Natural killer cell (primary cell): ENCODE data around the gene ETV6. TPM values are rescaled to one million over a fixed set of nuclear protein-coding genes. Genes with fewer than 3 reads are reported as not detected.

Source experiments
- ATAC-seq, 3 donors: fragments of 150-1000 bp in 2 of 3; fragments of 200-7000 bp in 1 of 3; cut with Tn5 transposase; 1 replicate in 1 of 3; 2 replicates in 2 of 3; pipeline ENCODE4 v1.10.0; 2021; ENCODE audit warnings: mild to moderate bottlenecking in 2 of 3, moderate library complexity in 2 of 3
- DNase-seq, 2 donors: peaks; one replicate each; pipeline versions ENCODE4 v3.0.0 to v3.0.0-alpha.2; 2013 to 2021; ENCODE audit warnings: mixed read lengths in 1 of 2
- H3K27ac ChIP-seq: one replicate; pipeline ENCODE4 v1.5.1; 2013; ENCODE audit warnings: mild to moderate bottlenecking, low read length
- H3K27me3 ChIP-seq: one replicate; pipeline ENCODE4 v1.6.1; 2013; ENCODE audit warnings: low read length; ENCODE audit not compliant: control insufficient read depth, insufficient read depth
- H3K36me3 ChIP-seq: one replicate; pipeline ENCODE4 v1.6.1; 2013; ENCODE audit warnings: low read length; ENCODE audit not compliant: control insufficient read depth, insufficient read depth
- H3K4me1 ChIP-seq: one replicate; pipeline ENCODE4 v1.6.1; 2013; ENCODE audit warnings: low read length; ENCODE audit not compliant: control insufficient read depth, insufficient read depth
- H3K4me3 ChIP-seq: one replicate; pipeline ENCODE4 v1.5.1; 2013; ENCODE audit warnings: low read length
- H3K9me3 ChIP-seq: one replicate; pipeline ENCODE4 v1.6.1; 2013; ENCODE audit warnings: low read length; ENCODE audit not compliant: control insufficient read depth, insufficient read depth
- H3K27ac Mint-ChIP-seq, 2 donors: one replicate each; pipeline ENCODE4 v1.8.0; 2022; ENCODE audit warnings: mild to moderate bottlenecking in 2 of 2, mixed read lengths in 2 of 2, moderate library complexity in 1 of 2
- H3K27me3 Mint-ChIP-seq, 2 donors: one replicate each; pipeline ENCODE4 v1.8.0; 2022; ENCODE audit warnings: low read depth in 2 of 2, mixed read lengths in 2 of 2
- H3K36me3 Mint-ChIP-seq: one replicate; pipeline ENCODE4 v1.8.0; 2022; ENCODE audit warnings: mixed read lengths
- H3K4me1 Mint-ChIP-seq, 2 donors: one replicate each; pipeline ENCODE4 v1.8.0; 2022; ENCODE audit warnings: mixed read lengths in 2 of 2
- H3K4me3 Mint-ChIP-seq: one replicate; pipeline ENCODE4 v1.8.0; 2022; ENCODE audit warnings: mild to moderate bottlenecking, moderate library complexity, mixed read lengths
- H3K9me3 Mint-ChIP-seq, 2 donors: one replicate each; pipeline ENCODE4 v1.8.0; 2022; ENCODE audit warnings: mixed read lengths in 2 of 2
- WGBS: methylation state at CpG from one replicate; pipeline ENCODE4 v1.1.7; 2013; ENCODE audit warnings: missing lambda C conversion rate; ENCODE audit not compliant: insufficient coverage; 5-methylcytosine and 5-hydroxymethylcytosine counted together
- intact Hi-C: fragments of 100-400 bp; cut with micrococcal nuclease; formaldehyde crosslinking; loops from one replicate; pipeline ENCODE4 v1.14.2; 2022
- total RNA-seq, 4 donors: library from RNA; stranded (reverse); fragments of 120-200 nt in 1 of 4; gene quantifications; one replicate each; pipeline versions ENCODE4 v1.2.3 to v1.2.4, GENCODE V29; 2013 to 2022
- TF ChIP-seq, protein P1 (sequence below): fragments of 200-600 bp; IDR thresholded peaks from one replicate; pipeline ENCODE4 v1.8.0; 2022; ENCODE audit warnings: antibody characterized with exemption

ETV6 gene
- total RNA-seq, 3 donors from 2014 or later (not counting 1 experiment from before 2014, with no cell fraction given) = 38.9 to 49.5 (median 40.6) TPM

GRCh38 chr12:11716794-11717518 is 67.5 kb downstream of the ETV6 start:
- H3K9me3 Mint-ChIP-seq = no peaks in the 10 kb centered on the region
- TF ChIP-seq, protein P1, sequence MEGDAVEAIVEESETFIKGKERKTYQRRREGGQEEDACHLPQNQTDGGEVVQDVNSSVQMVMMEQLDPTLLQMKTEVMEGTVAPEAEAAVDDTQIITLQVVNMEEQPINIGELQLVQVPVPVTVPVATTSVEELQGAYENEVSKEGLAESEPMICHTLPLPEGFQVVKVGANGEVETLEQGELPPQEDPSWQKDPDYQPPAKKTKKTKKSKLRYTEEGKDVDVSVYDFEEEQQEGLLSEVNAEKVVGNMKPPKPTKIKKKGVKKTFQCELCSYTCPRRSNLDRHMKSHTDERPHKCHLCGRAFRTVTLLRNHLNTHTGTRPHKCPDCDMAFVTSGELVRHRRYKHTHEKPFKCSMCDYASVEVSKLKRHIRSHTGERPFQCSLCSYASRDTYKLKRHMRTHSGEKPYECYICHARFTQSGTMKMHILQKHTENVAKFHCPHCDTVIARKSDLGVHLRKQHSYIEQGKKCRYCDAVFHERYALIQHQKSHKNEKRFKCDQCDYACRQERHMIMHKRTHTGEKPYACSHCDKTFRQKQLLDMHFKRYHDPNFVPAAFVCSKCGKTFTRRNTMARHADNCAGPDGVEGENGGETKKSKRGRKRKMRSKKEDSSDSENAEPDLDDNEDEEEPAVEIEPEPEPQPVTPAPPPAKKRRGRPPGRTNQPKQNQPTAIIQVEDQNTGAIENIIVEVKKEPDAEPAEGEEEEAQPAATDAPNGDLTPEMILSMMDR = no peak
- Histone ChIP-seq H3K9me3 (no peaks in the 10 kb centered on the region), H3K27me3 (no peaks in the 10 kb centered on the region), H3K36me3 (no peaks in the 10 kb centered on the region), H3K4me1 (peaks cover 6% of the 10 kb centered on the region), H3K27ac (no peak overlapping the region), H3K4me3 (no peak overlapping the region)
- H3K27ac Mint-ChIP-seq = no peak overlapping the region
- WGBS = 85% methylated on average over 8 of the region's 8 CpGs
- no peak for DNase-seq
- H3K4me3 Mint-ChIP-seq = no peak overlapping the region
- H3K27me3 Mint-ChIP-seq = no peaks in the 10 kb centered on the region
- intact Hi-C loops = no loop called here
- peaks cover 29 to 48% of the 10 kb centered on the region in 2 donors for H3K4me1 Mint-ChIP-seq
- no peaks in the 10 kb centered on the region for H3K36me3 Mint-ChIP-seq
- no peak for ATAC-seq

- no peaks in the 10 kb centered on the region for H3K36me3 Mint-ChIP-seq
- 91% methylated on average over 8 of the region's 8 CpGs for WGBS
- peaks cover 6% of the 10 kb centered on the region for H3K4me1 ChIP-seq
These were observed 68.1 kb downstream of the ETV6 start for GRCh38 chr12:11717519-11717961.

DNA sequence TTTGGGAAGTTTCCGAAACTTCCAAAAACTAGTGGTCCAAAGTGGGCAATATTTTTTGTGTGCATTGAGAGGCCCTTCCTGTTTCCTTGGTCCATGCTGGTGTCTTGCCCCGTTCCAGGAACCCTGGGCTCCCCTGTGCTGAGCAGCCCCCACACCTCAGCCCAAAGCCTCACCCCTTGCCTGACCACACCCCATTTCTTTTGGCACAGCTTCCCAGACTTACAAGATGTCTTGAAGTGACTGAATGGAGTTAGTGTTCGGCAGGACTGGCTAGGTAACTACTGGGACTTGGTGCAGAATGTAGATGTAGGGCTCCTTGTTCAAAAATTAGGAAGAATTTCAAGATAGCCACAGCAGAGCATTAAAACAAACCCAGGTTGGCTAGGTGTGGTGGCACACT is 68.6 kb downstream of the ETV6 start:
- Histone ChIP-seq H3K9me3 (no peaks in the 10 kb centered on the region), H3K4me3 (no peak overlapping the region), H3K4me1 (peaks cover 6% of the 10 kb centered on the region), H3K27me3 (no peaks in the 10 kb centered on the region), H3K27ac (no peak overlapping the region), H3K36me3 (no peaks in the 10 kb centered on the region)
- no peaks in the 10 kb centered on the region for H3K9me3 Mint-ChIP-seq
- intact Hi-C loops = no loop called here
- WGBS = 97% methylated on average over 3 of the region's 3 CpGs
- DNase-seq (no peak), ATAC-seq (no peak)
- TF ChIP-seq, protein P1 = no peak
- no peak overlapping the region for H3K27ac Mint-ChIP-seq
- peaks cover 29 to 49% of the 10 kb centered on the region in 2 donors for H3K4me1 Mint-ChIP-seq
- no peak overlapping the region for H3K4me3 Mint-ChIP-seq
- H3K36me3 Mint-ChIP-seq = no peaks in the 10 kb centered on the region
- no peaks in the 10 kb centered on the region for H3K27me3 Mint-ChIP-seq

More at GRCh38 chr12:11717519-11717961, 68.1 kb downstream of the ETV6 start:
- Mint-ChIP-seq H3K27ac (no peak overlapping the region), H3K9me3 (no peaks in the 10 kb centered on the region), H3K4me3 (no peak overlapping the region), H3K27me3 (no peaks in the 10 kb centered on the region), H3K4me1 (peaks cover 29 to 49% of the 10 kb centered on the region in 2 donors)
- intact Hi-C loops = no loop called here
- no peaks in the 10 kb centered on the region for H3K9me3 ChIP-seq
- H3K4me3 ChIP-seq = no peak overlapping the region
- TF ChIP-seq, protein P1 = no peak
- H3K27me3 ChIP-seq = no peaks in the 10 kb centered on the region
- no peak overlapping the region for H3K27ac ChIP-seq
- ATAC-seq = no peak
- no peak for DNase-seq
- no peaks in the 10 kb centered on the region for H3K36me3 ChIP-seq
